NCI-H2029 (cell line): ENCODE results near the gene PGS1.
"Not testable (repeated sequence)": the region's sequence is repeated elsewhere in the genome, so short reads cannot be mapped to it uniquely, and the experiment has no call there.

Experiments used
- DNase-seq: peaks from one replicate; lab custom pipeline; 2025; lab: John Stamatoyannopoulos, UW

The PGS1 gene

DNA sequence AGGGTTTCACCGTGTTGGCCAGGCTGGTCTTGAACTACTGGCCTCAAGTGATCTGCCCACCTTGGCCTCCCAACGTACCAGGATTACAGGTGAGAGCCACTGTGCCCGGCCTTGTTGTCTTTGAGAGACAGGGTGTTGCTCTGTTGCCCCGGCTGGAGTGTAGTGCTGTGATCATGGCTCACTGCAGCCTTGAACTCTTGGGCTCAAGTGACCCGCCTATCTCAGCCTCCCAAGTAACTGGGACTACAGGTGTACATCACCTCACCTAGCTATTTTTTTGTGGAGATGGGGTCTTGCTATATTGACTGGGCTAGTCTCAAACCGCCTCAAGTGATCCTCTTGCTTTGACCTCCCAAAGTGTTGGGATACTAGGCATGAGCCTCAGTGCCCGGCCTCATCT is 68.4 kb downstream of the PGS1 start:
- DNase-seq: no peak

DNA sequence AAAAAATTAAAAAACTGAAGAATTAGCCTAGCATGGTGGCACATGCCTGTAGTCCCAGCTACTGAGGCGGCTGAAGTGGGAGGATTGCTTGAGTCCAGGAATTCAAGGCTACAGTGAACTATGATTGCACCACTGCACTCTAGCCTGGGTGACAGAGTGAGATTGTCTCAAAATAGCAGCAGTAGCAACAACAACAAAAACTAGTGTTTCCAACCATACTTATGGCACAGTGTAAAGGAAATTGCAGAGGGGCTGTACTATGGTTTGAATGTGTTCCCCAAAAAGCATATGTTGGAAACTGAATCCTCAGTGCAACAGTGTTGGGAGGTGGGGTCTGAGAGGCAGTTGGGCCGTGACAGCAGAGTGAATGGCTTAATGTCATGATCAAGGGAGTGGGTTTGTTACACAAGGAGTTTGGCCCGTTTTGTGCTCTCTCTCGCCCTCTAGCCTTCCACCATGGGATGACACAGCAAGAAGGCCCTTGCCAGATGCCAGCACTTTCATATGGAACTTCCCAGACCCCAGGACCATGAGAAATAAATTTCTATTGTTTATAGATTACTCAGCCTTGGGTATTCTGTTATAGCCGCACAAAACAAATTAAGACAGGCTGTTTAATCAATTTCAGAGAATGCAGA is 70.0 kb downstream of the PGS1 start:
- no peak for DNase-seq

DNA sequence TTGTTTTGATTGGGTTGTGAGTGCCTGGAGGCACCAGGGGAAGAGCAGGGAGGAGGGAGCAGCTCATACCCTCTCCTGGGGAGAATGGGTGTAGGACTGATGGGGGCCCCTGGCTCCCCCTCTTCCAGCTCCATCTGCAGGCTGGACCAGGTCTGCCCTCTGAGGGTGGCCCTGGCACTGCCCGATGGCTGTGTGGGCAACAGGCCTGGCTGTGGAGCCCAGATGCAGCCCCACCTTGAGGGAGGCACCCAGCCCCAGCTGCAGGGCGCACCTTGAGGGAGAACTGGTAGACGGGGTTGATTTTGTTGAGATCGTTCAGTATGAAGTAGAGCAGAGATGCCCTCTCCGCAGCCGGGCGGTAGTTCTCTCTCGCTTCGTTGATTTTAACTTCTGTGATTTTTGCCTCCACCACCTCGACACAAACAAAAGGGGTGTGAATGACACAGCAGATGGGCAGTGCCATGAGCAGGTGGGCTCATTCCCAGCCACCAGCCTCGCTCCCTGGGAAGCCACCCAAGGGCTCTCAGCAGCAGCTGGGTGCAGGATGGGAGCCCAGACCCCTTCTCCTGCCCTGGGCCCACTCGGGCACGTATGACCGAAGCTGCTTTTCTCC is 71.6 kb downstream of the PGS1 start:
- no peak for DNase-seq

DNA sequence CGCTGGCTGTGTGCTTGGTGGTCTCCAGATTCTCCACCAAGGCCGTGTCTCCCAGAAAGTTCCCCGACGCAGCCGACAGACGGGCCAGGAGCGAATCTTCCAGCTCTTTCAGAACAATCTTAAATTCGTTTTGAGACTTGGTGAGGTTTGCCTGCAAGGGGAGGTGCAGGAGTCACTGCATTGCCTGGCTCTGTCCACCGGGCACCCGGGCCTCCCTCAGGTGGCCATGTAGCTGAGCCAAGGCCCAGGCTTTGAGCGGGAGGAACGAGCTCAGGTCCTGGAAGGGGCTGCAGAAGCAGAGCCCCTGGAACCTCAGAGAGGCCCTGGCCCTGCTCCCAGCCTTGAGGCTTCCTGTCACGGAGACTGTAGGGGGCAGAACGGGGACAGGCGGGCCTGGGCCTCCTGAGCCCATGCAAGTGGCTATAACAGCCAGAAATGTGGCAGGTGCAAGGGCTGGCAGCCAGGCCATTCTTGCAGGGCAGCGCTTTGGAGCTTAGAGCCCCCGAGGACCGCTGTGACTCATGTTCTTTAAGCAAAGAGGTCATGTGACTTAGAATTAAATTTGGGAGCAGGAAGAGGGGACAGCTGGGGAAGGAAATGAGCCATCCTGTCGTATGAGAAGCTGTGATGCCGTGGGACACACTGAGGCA is 72.4 kb downstream of the PGS1 start:
- peak; percentile 17 for DNase-seq

DNA sequence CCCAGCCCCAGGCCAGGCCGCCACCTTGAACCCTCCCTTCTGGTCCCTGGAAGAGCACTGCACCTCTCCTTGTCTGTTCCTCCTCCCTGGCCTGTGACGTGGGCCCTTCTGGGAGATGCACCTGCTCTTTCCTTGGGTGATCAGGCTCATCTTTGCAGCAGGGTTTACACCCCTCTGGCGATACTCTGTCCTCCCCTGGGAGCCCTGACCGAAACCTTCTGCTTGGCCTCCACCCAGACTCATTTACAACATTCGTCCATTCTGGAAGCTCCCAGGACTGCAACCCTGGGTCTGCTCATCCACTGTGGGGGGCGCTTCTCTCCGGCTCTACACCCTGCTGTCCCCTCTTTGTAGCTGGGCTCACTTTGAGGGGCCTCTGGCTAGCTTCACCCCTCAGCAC is 73.3 kb downstream of the PGS1 start:
- no peak for DNase-seq

DNA sequence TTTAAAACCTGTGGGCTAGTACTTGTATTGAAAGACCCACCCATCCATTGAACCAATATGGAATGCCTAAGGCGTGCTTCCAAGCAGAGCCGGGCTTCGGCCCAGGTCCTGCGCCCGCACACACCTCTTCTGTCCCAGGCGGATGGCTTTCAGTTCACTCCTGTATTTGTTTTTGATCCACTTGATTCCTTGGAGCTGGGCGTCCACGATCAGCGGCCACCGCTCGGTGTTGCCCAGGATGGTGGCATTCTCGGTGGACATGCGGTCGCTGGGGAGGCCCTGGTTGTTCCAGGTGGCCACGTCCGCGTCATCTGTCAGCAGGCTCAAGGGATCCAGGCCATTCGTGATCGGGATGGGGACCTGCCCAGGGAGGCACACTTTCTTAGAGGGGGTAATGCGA is 75.9 kb downstream of the PGS1 start:
- DNase-seq: no peak

DNA sequence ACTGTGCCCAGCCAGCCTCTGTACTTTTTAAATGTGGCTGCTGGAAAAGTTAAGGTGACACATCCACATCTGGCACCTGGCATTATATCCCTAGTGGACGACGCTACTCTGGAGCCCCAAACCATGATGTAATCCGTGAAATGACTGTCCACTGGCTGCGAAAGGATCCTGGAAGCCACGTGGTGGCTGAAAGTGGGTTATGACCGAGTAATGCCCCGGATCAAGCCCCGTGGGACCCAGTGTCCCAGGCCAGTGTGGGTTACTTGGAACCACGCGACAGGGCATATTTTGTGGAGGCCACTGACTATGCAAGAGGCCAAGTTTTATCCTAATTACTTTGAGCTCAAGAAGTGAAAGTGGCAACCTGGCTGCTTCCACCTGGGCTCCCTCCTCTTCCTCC is 79.6 kb downstream of the PGS1 start:
- no peak for DNase-seq

DNA sequence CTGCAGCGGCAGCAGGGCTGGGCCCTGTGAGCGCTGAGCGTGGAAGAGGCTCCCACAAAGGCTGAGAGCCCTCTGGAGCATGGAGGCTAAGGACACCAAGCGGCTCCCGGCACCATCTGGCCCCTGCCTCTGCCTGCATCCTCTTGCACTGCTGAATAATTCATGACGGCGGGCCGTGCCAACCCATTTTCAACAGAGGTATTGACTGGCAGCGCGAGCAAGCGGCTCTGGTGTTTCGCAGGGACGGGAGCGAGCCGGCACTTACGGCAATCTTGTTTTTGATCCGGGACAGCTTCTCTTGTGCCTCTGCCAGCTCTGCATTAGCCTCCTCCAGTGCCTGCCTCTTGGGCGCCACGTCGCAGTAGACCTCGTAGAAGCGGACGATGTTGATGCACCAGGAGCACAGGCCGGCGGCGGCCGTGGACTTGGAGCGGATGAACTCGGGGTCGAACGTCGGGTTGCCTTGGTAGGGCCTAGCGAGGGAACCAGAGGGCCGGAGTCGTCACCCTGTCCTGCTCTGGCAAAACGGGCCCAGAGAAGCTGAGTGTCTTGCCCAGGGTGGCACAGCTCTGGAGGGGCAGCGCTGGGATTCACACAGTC is 80.4 kb downstream of the PGS1 start:
- no peak for DNase-seq

DNA sequence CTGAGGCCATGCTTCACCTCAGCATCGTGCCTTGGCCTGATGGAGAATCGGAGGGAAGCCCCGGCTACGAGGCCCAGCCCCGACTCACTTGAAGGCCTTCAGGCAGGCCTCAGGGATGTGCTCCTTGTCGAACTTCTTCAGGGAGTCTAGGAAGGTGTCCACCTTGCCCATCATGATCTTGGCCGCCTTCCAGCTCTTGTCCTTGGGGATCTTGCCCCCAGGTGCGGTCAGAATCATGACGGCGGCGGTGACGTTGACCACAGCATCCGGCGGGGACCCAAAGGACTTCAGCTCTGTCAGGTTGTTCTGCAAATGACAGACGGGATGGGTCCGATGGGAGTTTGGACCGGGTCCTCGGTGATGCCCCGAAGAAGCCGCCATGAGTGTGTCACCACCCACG is 81.2 kb downstream of the PGS1 start:
- no peak for DNase-seq

DNA sequence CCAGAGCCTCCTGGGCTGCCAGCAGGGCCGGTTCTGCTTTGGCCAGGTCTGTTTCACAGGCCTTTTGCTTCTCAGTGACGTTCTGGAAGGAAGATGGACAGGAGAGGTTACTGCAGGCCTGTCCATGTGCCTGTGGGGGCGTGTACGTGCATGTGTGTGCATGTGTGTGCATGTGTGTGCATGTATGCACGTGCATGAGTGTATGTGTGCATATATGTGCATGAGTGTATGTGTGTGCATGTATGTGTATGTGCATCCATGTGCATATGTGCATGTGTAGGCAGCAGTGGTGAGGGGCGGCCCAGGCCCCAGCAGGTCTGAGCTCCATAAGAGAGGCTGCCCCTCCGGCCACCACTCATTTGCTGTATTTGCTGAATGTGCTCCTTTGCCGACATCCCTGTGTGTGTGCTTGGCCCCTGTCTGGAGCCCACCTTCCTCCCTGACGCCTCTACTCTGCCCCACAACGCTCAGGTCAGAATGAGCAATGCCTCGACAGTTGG is 81.8 kb downstream of the PGS1 start:
- no peak for DNase-seq

DNA sequence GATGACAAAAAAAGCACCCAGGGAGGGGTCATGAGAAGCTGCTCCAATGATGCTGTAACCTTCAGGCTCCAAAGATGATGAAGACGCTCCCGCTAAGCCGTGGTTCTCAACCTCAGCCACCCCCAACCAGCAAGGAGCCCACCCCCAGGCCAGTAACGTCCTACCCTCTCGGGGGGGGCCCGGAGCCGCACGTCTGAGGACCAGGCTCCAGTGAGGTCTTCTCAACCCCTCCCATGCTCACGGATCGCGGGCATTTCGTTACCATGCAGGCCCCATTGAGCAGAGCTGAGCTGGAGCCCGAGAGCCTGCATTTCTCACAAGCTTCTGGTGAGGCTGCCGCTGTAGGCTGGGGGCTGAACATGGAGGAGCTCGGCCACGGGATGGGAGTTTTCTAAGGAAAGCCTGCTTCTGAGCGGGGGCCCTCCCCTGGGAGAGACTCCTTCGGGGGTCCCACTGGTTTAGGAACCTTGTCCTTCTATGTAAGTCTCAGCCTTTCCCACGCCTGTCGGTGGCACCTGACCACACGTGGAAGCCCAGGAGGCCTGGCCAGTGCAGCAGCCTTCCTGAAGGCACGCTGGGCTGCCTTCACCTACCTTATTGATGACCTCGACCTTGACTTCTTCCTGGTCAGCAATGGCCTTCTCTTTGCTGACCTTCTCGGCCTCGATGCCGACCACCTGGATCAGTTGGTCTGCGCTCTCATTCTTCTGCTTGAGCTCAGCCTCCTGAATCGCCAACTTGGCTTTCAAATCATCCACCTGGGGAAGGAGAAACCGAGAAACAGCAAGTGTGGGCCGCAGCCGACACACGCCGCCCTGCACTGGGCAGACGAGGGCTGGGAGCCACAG is 82.7 kb downstream of the PGS1 start:
- no peak for DNase-seq

DNA sequence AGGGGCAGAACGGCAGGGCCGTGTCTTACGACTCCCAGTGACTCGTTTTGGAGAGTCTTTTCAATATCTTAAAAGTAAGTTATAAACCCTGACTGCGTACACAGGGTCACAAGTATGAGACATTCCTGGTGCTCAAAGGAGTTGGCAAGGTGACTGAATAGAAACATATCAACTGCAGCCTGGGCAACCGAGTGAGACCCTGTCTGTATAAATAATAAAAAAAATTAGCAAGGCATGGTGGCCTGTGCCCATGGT is 83.3 kb downstream of the PGS1 start:
- no peak for DNase-seq

DNA sequence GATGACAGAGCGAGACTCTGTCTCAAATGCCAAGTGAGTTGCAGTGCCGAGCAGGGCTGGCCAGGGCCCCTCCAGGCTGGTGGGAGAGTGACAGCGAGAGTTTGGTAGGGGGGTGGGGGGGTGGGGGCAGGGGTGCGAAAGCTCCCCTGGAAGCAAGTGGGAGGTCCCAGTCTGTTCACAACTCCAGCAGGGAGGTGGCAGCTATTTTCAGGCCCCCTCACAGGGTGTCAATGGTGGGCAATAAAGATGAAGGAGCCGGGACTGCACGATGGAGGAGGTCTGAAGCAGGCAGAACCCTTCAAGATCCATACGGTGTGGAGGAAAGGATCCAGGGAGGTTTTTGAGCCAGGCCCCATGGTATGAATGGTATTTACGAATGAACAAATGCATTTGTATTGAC is 83.7 kb downstream of the PGS1 start:
- no peak for DNase-seq

DNA sequence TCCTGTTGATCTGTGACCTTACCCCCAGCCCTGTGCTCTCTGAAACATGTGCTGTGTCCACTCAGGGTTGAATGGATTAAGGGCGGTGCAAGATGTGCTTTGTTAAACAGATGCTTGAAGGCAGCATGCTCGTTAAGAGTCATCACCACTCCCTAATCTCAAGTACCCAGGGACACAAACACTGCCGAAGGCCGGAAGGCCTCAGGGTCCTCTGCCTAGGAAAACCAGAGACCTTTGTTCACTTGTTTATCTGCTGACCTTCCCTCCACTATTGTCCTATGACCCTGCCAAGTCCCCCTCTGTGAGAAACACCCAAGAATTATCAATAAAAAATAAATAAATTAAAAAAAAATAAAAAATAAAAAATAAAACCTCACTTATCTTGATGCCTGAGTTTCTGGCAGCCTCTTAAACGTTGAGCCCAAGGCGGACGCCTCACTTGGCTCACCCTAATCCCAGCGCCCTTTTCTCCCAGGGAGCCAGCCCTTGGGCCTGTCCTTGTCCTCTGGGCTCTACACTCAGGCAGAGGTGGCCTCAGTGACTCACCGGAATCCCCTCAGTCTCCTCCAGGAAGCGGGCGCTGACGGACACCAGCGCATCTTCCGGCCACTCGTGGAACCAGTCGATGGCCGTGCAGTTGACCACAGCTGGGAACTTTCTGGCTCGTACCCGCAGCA is 87.8 kb downstream of the PGS1 start:
- DNase-seq: not testable (repeated sequence)

DNA sequence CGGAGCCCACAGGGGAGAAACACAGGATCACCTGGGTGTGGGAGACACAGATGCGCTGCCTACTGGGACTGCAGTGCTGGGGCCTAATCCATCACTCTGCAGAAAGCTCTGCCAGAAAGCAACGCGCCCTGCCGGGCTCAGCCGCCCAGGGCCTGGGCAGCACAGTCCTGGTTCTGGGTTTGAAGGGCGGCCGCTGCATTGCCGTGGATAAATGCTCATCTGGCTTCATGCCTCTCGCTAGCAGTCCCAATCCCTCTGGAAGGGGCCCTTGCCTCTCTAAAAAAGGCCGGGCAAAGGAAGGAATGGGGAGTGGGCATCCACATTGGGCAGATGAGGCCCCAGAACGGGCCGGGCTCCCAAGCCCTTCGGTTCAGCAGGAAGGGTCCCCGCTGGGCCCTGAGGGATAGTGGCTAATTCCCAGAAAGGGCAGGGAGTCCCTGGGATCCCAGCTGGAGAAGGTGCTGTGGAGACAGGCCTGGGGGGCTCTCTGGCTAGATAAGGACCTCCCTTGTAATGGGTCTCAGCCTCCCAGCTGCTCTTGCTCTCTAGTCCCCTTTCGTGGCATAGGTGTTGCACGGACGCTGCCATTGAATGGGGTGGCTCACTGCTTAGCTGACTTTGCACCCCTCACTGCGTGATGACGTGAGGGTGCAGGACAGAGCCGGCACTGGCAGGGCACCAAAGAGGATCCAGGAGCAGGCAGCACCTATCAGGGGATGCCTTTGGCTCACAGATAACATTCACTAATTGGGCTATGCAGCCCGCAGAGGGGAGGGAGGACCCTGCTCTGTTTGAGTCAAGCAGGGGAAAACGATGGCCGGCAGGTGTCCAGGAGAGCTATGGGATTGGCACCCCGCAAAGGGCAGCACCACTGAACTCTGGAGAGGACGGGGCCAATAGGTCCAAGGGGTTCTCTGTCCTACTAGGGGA is 88.6 kb downstream of the PGS1 start:
- no peak for DNase-seq

DNA sequence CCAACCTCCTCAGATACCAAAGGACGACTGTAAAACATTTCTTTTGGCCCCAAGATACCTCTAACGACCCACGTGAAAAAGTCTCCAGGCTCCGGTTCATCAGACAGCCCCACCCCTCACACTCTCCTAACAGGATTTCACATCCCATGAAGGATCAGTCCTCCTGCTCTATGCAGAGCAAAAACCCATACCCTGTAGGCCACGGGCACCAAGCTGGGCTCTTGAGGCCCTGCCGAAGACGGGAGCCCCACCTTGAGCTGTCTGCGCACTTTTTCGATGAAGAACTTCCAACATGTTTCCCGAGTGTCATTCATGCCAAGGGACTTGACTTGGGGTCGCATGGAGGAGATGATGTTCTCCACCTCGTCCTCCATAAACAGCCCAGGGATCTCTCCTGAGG is 89.9 kb downstream of the PGS1 start:
- DNase-seq: no peak

DNA sequence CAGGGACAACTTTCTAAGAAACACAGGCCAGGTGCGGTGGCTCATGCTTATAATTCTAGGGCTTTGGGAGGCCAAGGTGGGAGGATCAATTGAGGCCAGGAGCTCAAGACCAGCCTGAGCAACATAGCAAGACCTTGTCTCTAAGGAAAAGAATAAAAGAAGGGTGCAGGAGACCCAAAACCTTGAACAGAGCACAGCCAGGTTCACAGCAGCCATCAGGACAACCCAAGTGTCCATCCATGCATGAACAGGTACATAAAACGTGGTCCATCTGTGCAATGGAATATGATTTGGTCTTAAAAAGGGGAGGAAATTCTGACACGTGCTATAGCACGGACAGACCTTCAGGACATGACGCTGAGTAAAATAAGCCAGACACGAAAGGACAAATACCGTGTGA is 91.0 kb downstream of the PGS1 start:
- no peak for DNase-seq

DNA sequence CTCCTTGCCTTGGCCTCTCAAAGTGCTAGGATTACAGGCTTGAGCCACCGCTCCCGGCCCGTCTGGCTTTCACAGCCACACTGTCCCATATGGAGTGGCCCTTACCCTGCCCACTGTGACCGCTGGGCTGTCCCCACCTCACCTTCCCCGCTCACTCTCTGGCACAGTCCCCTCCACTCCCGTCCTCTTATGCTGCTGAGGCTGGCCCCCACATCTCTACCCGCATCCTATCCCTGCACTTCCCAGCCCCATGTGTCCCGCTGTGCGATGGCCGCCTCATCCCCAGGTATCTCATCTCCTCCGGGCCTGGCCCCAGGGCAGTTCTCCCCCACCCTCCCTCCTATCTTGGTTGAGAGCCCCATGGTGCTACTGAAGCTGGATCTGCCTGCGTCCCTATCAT is 93.2 kb downstream of the PGS1 start:
- no peak for DNase-seq

DNA sequence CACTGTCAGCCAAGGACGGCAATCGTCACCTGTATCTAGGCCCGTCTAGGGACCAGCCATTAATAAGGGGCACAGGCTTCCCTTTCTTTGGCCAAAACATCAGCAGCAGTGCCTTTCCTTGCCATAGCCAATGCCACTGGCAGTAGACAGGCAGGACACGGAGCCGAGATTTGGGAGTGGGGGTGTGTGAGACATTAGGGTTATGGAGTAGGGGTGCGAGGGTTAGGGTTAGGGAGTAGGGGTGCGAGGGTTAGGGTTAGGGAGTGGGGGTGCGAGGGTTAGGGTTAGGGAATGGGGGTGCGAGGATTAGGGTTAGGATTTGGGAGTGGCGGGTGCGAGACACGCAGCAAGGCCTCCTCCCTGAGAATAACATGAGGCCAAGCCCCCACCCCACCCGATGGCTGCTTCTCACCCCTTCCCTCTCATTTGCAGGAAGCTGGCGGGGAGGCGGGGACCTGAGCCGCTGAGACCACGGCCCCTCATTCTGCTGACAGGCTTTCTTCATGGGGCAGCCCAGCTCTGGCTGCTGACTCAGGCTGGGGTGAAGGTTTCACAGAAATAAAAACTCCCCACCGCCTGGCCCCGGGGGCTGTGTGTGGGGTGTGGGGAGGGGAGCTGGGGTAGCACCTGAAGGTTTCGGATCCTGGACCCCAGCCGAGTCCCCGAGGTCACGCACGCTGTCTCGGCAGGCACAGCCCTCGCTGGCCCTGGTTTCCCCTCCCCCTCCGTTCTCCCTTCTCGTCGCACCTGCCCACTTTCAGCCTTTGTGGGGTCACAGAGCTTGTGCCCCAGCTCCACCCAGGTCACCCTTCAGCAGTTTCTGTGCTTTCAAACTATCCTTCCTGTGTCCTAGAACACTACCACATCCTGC is 93.8 kb downstream of the PGS1 start:
- DNase-seq: no peak
